Breast epithelium (tissue), 3 donors: ENCODE data around the gene LTK.

Experiments
- CTCF ChIP-seq, 3 donors: fragments of 450-650 bp; IDR thresholded peaks; one replicate each; pipeline ENCODE4 v1.5.1; 2016 to 2017; ENCODE audit warnings: antibody characterized with exemption in 3 of 3, mild to moderate bottlenecking in 3 of 3, moderate library complexity in 3 of 3
- POLR2AphosphoS5 ChIP-seq, 3 donors: sonication (generic); formaldehyde crosslinking; IDR thresholded peaks; one replicate each; pipeline ENCODE4 v1.6.1; 2017; ENCODE audit warnings: antibody characterized with exemption in 3 of 3

- TF ChIP-seq CTCF (IDR thresholded peaks at IDR 0.05) (no peak), POLR2AphosphoS5 (IDR thresholded peaks at IDR 0.05) (no peak)
These were observed 21.9 kb upstream of the LTK start for GRCh38 chr15:41535544-41535943.
